H9 (cell line): ENCODE data around the gene ENOX1. TPM values are rescaled to one million over a fixed set of nuclear protein-coding genes. Genes with fewer than 3 reads are reported as not detected.

Experiments
- DNase-seq: peaks from one replicate; pipeline ENCODE4 v3.0.0-alpha.2; 2017
- H2AFZ ChIP-seq: one replicate; pipeline ENCODE4 v1.6.1; 2013; ENCODE audit warnings: mild to moderate bottlenecking, low read length, control low read depth, moderate library complexity
- H2AK5ac ChIP-seq: 2 replicates; pipeline ENCODE4 v1.6.1; 2013; ENCODE audit warnings: low read length, control low read depth, mixed read lengths; ENCODE audit not compliant: insufficient read length
- H2BK120ac ChIP-seq: one replicate; pipeline ENCODE4 v1.6.1; 2013; ENCODE audit warnings: low read depth, mild to moderate bottlenecking, low read length, control low read depth, inconsistent platforms; ENCODE audit not compliant: poor library complexity, severe bottlenecking
- H2BK12ac ChIP-seq: 2 replicates; pipeline ENCODE4 v1.6.1; 2013; ENCODE audit warnings: low read length, control low read depth, mixed read lengths, low read depth; ENCODE audit not compliant: insufficient read length
- H2BK15ac ChIP-seq: 2 replicates; pipeline ENCODE4 v1.6.1; 2013; ENCODE audit warnings: low read depth, low read length, control low read depth
- H2BK20ac ChIP-seq: one replicate; pipeline ENCODE4 v1.6.1; 2013; ENCODE audit warnings: low read depth, mild to moderate bottlenecking, low read length, control low read depth, inconsistent platforms; ENCODE audit not compliant: poor library complexity, severe bottlenecking
- H2BK5ac ChIP-seq: 2 replicates; pipeline ENCODE4 v1.6.1; 2013; ENCODE audit warnings: low read length, control low read depth, mixed read lengths; ENCODE audit not compliant: insufficient read length
- H3K14ac ChIP-seq: 2 replicates; pipeline ENCODE4 v1.6.1; 2013; ENCODE audit warnings: low read length, control low read depth; ENCODE audit not compliant: insufficient read depth
- H3K18ac ChIP-seq: 2 replicates; pipeline ENCODE4 v1.6.1; 2013; ENCODE audit warnings: low read depth, mild to moderate bottlenecking, mixed read lengths, low read length, control low read depth; ENCODE audit not compliant: insufficient read length
- H3K23ac ChIP-seq: 2 replicates; pipeline ENCODE4 v1.6.1; 2013; ENCODE audit warnings: low read length, control low read depth, mixed read lengths, low read depth; ENCODE audit not compliant: insufficient read length
- H3K23me2 ChIP-seq: 2 replicates; pipeline ENCODE4 v1.6.1; 2013; ENCODE audit warnings: low read depth, mild to moderate bottlenecking, mixed read lengths, low read length, control low read depth; ENCODE audit not compliant: insufficient read length, poor library complexity, severe bottlenecking
- H3K27ac ChIP-seq: 2 replicates; pipeline ENCODE4 v1.5.1; 2013; ENCODE audit warnings: low read length, control low read depth, mixed read lengths, low read depth; ENCODE audit not compliant: insufficient read length
- H3K27me3 ChIP-seq: 2 replicates; pipeline ENCODE4 v1.6.1; 2013; ENCODE audit warnings: low read length, control low read depth, inconsistent platforms; ENCODE audit not compliant: insufficient read depth
- H3K4ac ChIP-seq: 2 replicates; pipeline ENCODE4 v1.6.1; 2013; ENCODE audit warnings: low read depth, mild to moderate bottlenecking, control low read depth, inconsistent platforms, low read length, moderate library complexity
- H3K4me1 ChIP-seq: 2 replicates; pipeline ENCODE4 v1.6.1; 2013; ENCODE audit warnings: low read length, control low read depth, inconsistent platforms; ENCODE audit not compliant: insufficient read depth
- H3K4me2 ChIP-seq: 2 replicates; pipeline ENCODE4 v1.6.1; 2013; ENCODE audit warnings: low read length, control low read depth, mixed read lengths; ENCODE audit not compliant: insufficient read length, insufficient read depth
- H3K56ac ChIP-seq: 2 replicates; pipeline ENCODE4 v1.6.1; 2013; ENCODE audit warnings: low read depth, mild to moderate bottlenecking, mixed read lengths, low read length, control low read depth; ENCODE audit not compliant: insufficient read length
- H3K79me1 ChIP-seq: 2 replicates; pipeline ENCODE4 v1.6.1; 2013; ENCODE audit warnings: low read depth, mild to moderate bottlenecking, moderate library complexity, low read length, control low read depth, inconsistent platforms; ENCODE audit not compliant: insufficient read depth, poor library complexity, severe bottlenecking
- H3K79me2 ChIP-seq: 2 replicates; pipeline ENCODE4 v1.6.1; 2013; ENCODE audit warnings: low read length, control low read depth, inconsistent platforms; ENCODE audit not compliant: insufficient read depth
- H3K9ac ChIP-seq: 2 replicates; pipeline ENCODE4 v1.6.1; 2013; ENCODE audit warnings: low read length, control low read depth, mixed read lengths; ENCODE audit not compliant: insufficient read length; ENCODE audit errors: extremely low read depth
- H3K9me3 ChIP-seq: one replicate; pipeline ENCODE4 v1.6.1; 2013; ENCODE audit warnings: low read depth, low read length, inconsistent platforms; ENCODE audit not compliant: control insufficient read depth
- H3T11ph ChIP-seq: one replicate; pipeline ENCODE4 v1.6.1; 2013; ENCODE audit warnings: mild to moderate bottlenecking, low read length, control low read depth, inconsistent platforms
- H4K20me1 ChIP-seq: one replicate; pipeline ENCODE4 v1.6.1; 2013; ENCODE audit not compliant: control insufficient read depth, insufficient read length, insufficient read depth
- H4K5ac ChIP-seq: 2 replicates; pipeline ENCODE4 v1.6.1; 2013; ENCODE audit warnings: low read depth, mild to moderate bottlenecking, mixed read lengths, low read length, control low read depth; ENCODE audit not compliant: insufficient read length
- H4K8ac ChIP-seq: replicated peaks from 2 replicates; pipeline ENCODE4 v1.6.1; 2013; ENCODE audit warnings: low read length, control low read depth, mixed read lengths, low read depth; ENCODE audit not compliant: insufficient read length
- H4K91ac ChIP-seq: 2 replicates; pipeline ENCODE4 v1.6.1; 2013; ENCODE audit warnings: low read depth, mild to moderate bottlenecking, moderate library complexity, mixed read lengths, low read length, control low read depth; ENCODE audit not compliant: insufficient read length
- H3K27ac Mint-ChIP-seq, 3 experiments: 2 replicates in 2 of 3; 3 replicates in 1 of 3; pipeline ENCODE4 v1.8.0; 2020 to 2021; ENCODE audit warnings: mixed read lengths in 3 of 3, mild to moderate bottlenecking in 1 of 3, moderate library complexity in 1 of 3
- H3K27me3 Mint-ChIP-seq: 2 replicates; pipeline ENCODE4 v1.8.0; 2021; ENCODE audit warnings: low read depth, mild to moderate bottlenecking, moderate library complexity, mixed read lengths
- H3K36me3 Mint-ChIP-seq, 3 experiments: 2 replicates in 2 of 3; 3 replicates in 1 of 3; pipeline ENCODE4 v1.8.0; 2020 to 2021; ENCODE audit warnings: low read depth in 3 of 3, mixed read lengths in 3 of 3; ENCODE audit not compliant: insufficient read depth in 1 of 3
- H3K4me1 Mint-ChIP-seq, 2 experiments: 2 replicates each; pipeline ENCODE4 v1.8.0; 2020; ENCODE audit warnings: mixed read lengths in 2 of 2
- H3K4me3 Mint-ChIP-seq, 2 experiments: 2 replicates in 1 of 2; 3 replicates in 1 of 2; pipeline ENCODE4 v1.8.0; 2020 to 2021; ENCODE audit warnings: mild to moderate bottlenecking in 2 of 2, mixed read lengths in 2 of 2, moderate library complexity in 1 of 2
- H3K9me3 Mint-ChIP-seq, 2 experiments: 2 replicates in 1 of 2; 3 replicates in 1 of 2; pipeline ENCODE4 v1.8.0; 2020; ENCODE audit warnings: mild to moderate bottlenecking in 2 of 2, mixed read lengths in 2 of 2, moderate library complexity in 1 of 2
- CTCF ChIP-seq: fragments of 200-600 bp; sonication (generic); conservative IDR thresholded peaks from 3 replicates; pipeline ENCODE4 v1.8.0; 2021; ENCODE audit warnings: antibody characterized with exemption, mild to moderate bottlenecking
- WGBS: extraction: QIAGEN DNeasy Blood & Tissue Kit; methylation state at CpG from one replicate; pipeline ENCODE4 v1.1.7; 2013; ENCODE audit warnings: missing lambda C conversion rate, low lambda C conversion rate, mixed read lengths; ENCODE audit not compliant: insufficient read length; ENCODE audit errors: extremely low coverage; 5-methylcytosine and 5-hydroxymethylcytosine counted together
- total RNA-seq: library from RNA; stranded (reverse); gene quantifications from 2 replicates; pipeline ENCODE4 v1.2.1, GENCODE V29; 2021

The ENOX1 gene
- total RNA-seq, 1 experiment from 2014 or later: 0.24 TPM

- H3K79me1 ChIP-seq: no peaks in the 10 kb centered on the region
- no peak overlapping the region for H3K4me2 ChIP-seq
- H4K20me1 ChIP-seq: no peaks in the 10 kb centered on the region
- no peak overlapping the region for H3K9ac ChIP-seq
- H3K9me3 ChIP-seq: no peaks in the 10 kb centered on the region
- no peak for DNase-seq
- peaks cover 2% of the 10 kb centered on the region; the same call in 1 of the 2 replicates for H3K27me3 Mint-ChIP-seq
- H3K36me3 Mint-ChIP-seq: no peaks in the 10 kb centered on the region; a peak in 1 of 7 replicates
- H3K27ac ChIP-seq: no peak overlapping the region
- no peak overlapping the region for H2BK120ac ChIP-seq
- no peak overlapping the region for H2AK5ac ChIP-seq
- H3K27ac Mint-ChIP-seq: 0 out of 7 replicates have a peak overlapping the region, but pooled peaks of 1 of the 3 experiments have one; percentile 53
- no peak overlapping the region for H3K4me3 Mint-ChIP-seq
- H2BK20ac ChIP-seq: no peak overlapping the region
- no peak overlapping the region for H3K14ac ChIP-seq
- H3K56ac ChIP-seq: no peak overlapping the region
- no peak overlapping the region for H4K91ac ChIP-seq
- no peaks in the 10 kb centered on the region for H3K27me3 ChIP-seq
- no peaks in the 10 kb centered on the region; a peak in 1 of 5 replicates for H3K9me3 Mint-ChIP-seq
- no peak overlapping the region for H4K8ac ChIP-seq
- no peak overlapping the region for H4K5ac ChIP-seq
- no peak overlapping the region for H3K4ac ChIP-seq
- peaks cover 7% of the 10 kb centered on the region; the same call in 1 of the 2 replicates for H3K4me1 ChIP-seq
- no peak overlapping the region for H2BK5ac ChIP-seq
- H3K18ac ChIP-seq: no peak overlapping the region
- H2BK12ac ChIP-seq: no peak overlapping the region
- no peak overlapping the region for H2BK15ac ChIP-seq
- no peak overlapping the region for H2AFZ ChIP-seq
- H3K23ac ChIP-seq: no peak overlapping the region
- H3T11ph ChIP-seq: no peak overlapping the region
- WGBS: no CpG with 5 or more reads among the region's 5 CpGs
- peaks cover 19 to 28% of the 10 kb centered on the region in 2 experiments for H3K4me1 Mint-ChIP-seq
- peak; percentile 77 for TF ChIP-seq CTCF
- H3K23me2 ChIP-seq: no peaks in the 10 kb centered on the region
- H3K79me2 ChIP-seq: no peaks in the 10 kb centered on the region
Measured at GRCh38 chr13:43804461-43805070, 17.8 kb upstream of the ENOX1 start.
